ENCODE data around the gene ELAPOR1.

- TF ChIP-seq, protein P1, sequence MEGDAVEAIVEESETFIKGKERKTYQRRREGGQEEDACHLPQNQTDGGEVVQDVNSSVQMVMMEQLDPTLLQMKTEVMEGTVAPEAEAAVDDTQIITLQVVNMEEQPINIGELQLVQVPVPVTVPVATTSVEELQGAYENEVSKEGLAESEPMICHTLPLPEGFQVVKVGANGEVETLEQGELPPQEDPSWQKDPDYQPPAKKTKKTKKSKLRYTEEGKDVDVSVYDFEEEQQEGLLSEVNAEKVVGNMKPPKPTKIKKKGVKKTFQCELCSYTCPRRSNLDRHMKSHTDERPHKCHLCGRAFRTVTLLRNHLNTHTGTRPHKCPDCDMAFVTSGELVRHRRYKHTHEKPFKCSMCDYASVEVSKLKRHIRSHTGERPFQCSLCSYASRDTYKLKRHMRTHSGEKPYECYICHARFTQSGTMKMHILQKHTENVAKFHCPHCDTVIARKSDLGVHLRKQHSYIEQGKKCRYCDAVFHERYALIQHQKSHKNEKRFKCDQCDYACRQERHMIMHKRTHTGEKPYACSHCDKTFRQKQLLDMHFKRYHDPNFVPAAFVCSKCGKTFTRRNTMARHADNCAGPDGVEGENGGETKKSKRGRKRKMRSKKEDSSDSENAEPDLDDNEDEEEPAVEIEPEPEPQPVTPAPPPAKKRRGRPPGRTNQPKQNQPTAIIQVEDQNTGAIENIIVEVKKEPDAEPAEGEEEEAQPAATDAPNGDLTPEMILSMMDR (IDR thresholded peaks at IDR 0.05; ENCODE audit: low read length): no peak
- TF ChIP-seq EZH2 (optimal IDR thresholded peaks at IDR 0.05; ENCODE audit: low read depth, low read length): no peak
- no peak for TF ChIP-seq EZH2phosphoT487 (IDR thresholded peaks at IDR 0.05; ENCODE audit: low read length)
Observed at GRCh38 chr1:109135940-109136339, 22.0 kb downstream of the ELAPOR1 start.
